Keratinocyte (primary cell): ENCODE data around the gene QSOX2.

Experiments
- EZH2 ChIP-seq: IDR thresholded peaks from one replicate; pipeline ENCODE4 v1.6.1; 2012; ENCODE audit warnings: inconsistent platforms, mild to moderate bottlenecking, low read length, moderate library complexity
- TF ChIP-seq, protein P1 (sequence below), 3 experiments: IDR thresholded peaks in 1 of 3; conservative IDR thresholded peaks in 1 of 3; optimal IDR thresholded peaks in 1 of 3; 2 replicates in 2 of 3; 3 replicates in 1 of 3; pipeline versions ENCODE3 to v1.5.1; 2011; ENCODE audit warnings: low read length in 3 of 3, mild to moderate bottlenecking in 3 of 3, moderate library complexity in 2 of 3, control low read depth in 1 of 3, inconsistent platforms in 1 of 3; ENCODE audit not compliant: insufficient read depth in 2 of 3; ENCODE audit errors: extremely low read depth in 1 of 3

GRCh38 chr9:136277746-136278145, 32.1 kb upstream of the QSOX2 start:
- TF ChIP-seq, protein P1, sequence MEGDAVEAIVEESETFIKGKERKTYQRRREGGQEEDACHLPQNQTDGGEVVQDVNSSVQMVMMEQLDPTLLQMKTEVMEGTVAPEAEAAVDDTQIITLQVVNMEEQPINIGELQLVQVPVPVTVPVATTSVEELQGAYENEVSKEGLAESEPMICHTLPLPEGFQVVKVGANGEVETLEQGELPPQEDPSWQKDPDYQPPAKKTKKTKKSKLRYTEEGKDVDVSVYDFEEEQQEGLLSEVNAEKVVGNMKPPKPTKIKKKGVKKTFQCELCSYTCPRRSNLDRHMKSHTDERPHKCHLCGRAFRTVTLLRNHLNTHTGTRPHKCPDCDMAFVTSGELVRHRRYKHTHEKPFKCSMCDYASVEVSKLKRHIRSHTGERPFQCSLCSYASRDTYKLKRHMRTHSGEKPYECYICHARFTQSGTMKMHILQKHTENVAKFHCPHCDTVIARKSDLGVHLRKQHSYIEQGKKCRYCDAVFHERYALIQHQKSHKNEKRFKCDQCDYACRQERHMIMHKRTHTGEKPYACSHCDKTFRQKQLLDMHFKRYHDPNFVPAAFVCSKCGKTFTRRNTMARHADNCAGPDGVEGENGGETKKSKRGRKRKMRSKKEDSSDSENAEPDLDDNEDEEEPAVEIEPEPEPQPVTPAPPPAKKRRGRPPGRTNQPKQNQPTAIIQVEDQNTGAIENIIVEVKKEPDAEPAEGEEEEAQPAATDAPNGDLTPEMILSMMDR (optimal IDR thresholded peaks at IDR 0.05 in 1 of 3, IDR thresholded peaks at IDR 0.05 in 1 of 3, conservative IDR thresholded peaks at IDR 0.05 in 1 of 3; ENCODE audit: extremely low read depth in 1 of 3, insufficient read depth in 2 of 3, low read length in 3 of 3): no peak
- no peak for TF ChIP-seq EZH2
